Ovary (tissue), 9 donors: ENCODE data around the gene FNIP1. TPM values are rescaled to one million over a fixed set of nuclear protein-coding genes. Genes with fewer than 3 reads are reported as not detected.

Source experiments
- DNase-seq, 5 donors: peaks; one replicate each; pipeline ENCODE4 v3.0.0-alpha.2; 2019 to 2020
- H3K27ac ChIP-seq, 2 donors: fragments of 200-600 bp; one replicate each; pipeline versions ENCODE4 v1.5.1 to v1.8.0; 2019 to 2022
- H3K27me3 ChIP-seq: fragments of 200-600 bp; one replicate; pipeline ENCODE4 v1.8.0; 2022
- H3K36me3 ChIP-seq: fragments of 200-600 bp; sonication (generic); one replicate; pipeline ENCODE4 v1.5.1; 2019
- H3K4me1 ChIP-seq: one replicate; pipeline ENCODE4 v1.8.1; 2013; ENCODE audit warnings: mild to moderate bottlenecking, moderate library complexity; ENCODE audit not compliant: insufficient read depth
- H3K4me3 ChIP-seq: fragments of 200-600 bp; sonication (generic); one replicate; pipeline ENCODE4 v1.5.1; 2017
- H3K9me3 ChIP-seq, 2 donors: fragments of 200-600 bp in 1 of 2; sonication (generic) in 1 of 2; one replicate each; pipeline versions ENCODE4 v1.5.1 to v1.8.1; 2013 to 2019; ENCODE audit warnings: mild to moderate bottlenecking in 1 of 2, moderate library complexity in 1 of 2
- EP300 ChIP-seq: sonication (generic); formaldehyde crosslinking; IDR thresholded peaks from one replicate; pipeline ENCODE4 v1.6.1; 2017; ENCODE audit warnings: antibody characterized with exemption
- POLR2A ChIP-seq: fragments of 450-650 bp; IDR thresholded peaks from one replicate; pipeline ENCODE4 v1.6.1; 2017; ENCODE audit warnings: antibody characterized with exemption, mild to moderate bottlenecking, moderate library complexity
- WGBS, 3 donors: extraction: QIAGEN DNeasy Blood & Tissue Kit in 1 of 3; methylation state at CpG; one replicate each; pipeline versions ENCODE4 v1.1.5 to v1.1.7; 2013 to 2017; 5-methylcytosine and 5-hydroxymethylcytosine counted together
- intact Hi-C, 4 donors: fragments of 100-400 bp; cut with DNase I; formaldehyde crosslinking; loops; one replicate each; pipeline versions ENCODE4 v1.11.0 to v1.15.1; 2022 to 2023
- polyA plus RNA-seq, 2 donors: library from polyadenylated mRNA; stranded (reverse); fragments of 200-250 nt in 1 of 2; fragments of 350-450 nt in 1 of 2; fragmentation: Illumina TruSeq in 1 of 2; extraction: RNeasy Lipid Tissue Mini Kit (QIAGEN cat#74804) in 1 of 2; gene quantifications; one replicate each; pipeline ENCODE4 v1.2.3, GENCODE V29; 2013 to 2014
- total RNA-seq, 7 donors: library from RNA; depleted of rRNA in 2 of 7; stranded (reverse); fragments of >200 nt in 2 of 7; fragmentation: NEBNext Ultra II Directional in 3 of 7; extraction: Animal tissue kit (Norgen Biotek cat#: 25700) in 3 of 7; gene quantifications; one replicate each; pipeline versions ENCODE4 v1.1.0 to v1.2.4, GENCODE V29; 2016 to 2023
- TF ChIP-seq, protein P1 (sequence below), 3 donors: fragments of 450-650 bp in 2 of 3; fragments of 200-600 bp in 1 of 3; IDR thresholded peaks; one replicate each; pipeline versions ENCODE4 v1.5.1 to v1.8.0; 2016 to 2022; ENCODE audit warnings: antibody characterized with exemption in 3 of 3, mild to moderate bottlenecking in 1 of 3
- donor health status: DM: no; HTN: no; CAD: no; lungs with moderate emphysema.
- donor health status: DM: no; HTN: no; CAD: no.
- donor health status: Bipolar disorder and iron deficiency.
- donor health status: DM: yes; HTN: yes; CAD: no.
- donor health status: DM: no; HTN: no; CAD: no.
- donor health status: DM: yes; HTN: yes; CAD: no.

FNIP1 gene
- total and polyA plus RNA-seq, 9 donors, result 7.2 to 52.7 (median 39.4) TPM

DNA sequence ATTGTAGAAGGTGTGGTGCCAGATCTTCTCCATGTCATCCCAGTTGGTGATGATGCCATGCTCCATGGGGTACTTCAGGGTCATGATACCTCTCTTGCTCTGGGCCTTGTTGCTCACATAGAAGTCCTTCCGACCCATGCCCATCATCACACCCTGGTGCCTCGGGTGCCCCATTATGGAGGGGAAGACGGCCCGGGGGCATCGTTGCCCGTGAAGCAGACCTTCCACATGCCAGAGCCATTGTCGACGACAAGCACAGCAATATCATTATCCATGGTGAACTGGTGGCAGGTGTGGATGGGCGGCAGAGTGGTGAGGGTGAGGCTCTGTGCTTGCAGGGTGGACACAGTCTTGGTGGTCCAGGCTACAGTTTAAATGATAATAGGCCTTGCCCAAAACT is 137.0 kb downstream of the FNIP1 start:
- Histone ChIP-seq H3K4me3 (no peak overlapping the region), H3K36me3 (no peaks in the 10 kb centered on the region), H3K9me3 (peaks cover 0 to 2% of the 10 kb centered on the region in 2 donors), H3K4me1 (no peaks in the 10 kb centered on the region), H3K27me3 (no peaks in the 10 kb centered on the region), H3K27ac (no peak overlapping the region)
- intact Hi-C loops, result no loop called here
- DNase-seq, result no peak
- TF ChIP-seq, protein P1, sequence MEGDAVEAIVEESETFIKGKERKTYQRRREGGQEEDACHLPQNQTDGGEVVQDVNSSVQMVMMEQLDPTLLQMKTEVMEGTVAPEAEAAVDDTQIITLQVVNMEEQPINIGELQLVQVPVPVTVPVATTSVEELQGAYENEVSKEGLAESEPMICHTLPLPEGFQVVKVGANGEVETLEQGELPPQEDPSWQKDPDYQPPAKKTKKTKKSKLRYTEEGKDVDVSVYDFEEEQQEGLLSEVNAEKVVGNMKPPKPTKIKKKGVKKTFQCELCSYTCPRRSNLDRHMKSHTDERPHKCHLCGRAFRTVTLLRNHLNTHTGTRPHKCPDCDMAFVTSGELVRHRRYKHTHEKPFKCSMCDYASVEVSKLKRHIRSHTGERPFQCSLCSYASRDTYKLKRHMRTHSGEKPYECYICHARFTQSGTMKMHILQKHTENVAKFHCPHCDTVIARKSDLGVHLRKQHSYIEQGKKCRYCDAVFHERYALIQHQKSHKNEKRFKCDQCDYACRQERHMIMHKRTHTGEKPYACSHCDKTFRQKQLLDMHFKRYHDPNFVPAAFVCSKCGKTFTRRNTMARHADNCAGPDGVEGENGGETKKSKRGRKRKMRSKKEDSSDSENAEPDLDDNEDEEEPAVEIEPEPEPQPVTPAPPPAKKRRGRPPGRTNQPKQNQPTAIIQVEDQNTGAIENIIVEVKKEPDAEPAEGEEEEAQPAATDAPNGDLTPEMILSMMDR (IDR thresholded peaks at IDR 0.05), result no peak
- TF ChIP-seq EP300 (no peak), POLR2A (no peak)
- 98 to 99% (median 99%) methylated on average over 9 of the region's 9 CpGs for WGBS, 3 donors

DNA sequence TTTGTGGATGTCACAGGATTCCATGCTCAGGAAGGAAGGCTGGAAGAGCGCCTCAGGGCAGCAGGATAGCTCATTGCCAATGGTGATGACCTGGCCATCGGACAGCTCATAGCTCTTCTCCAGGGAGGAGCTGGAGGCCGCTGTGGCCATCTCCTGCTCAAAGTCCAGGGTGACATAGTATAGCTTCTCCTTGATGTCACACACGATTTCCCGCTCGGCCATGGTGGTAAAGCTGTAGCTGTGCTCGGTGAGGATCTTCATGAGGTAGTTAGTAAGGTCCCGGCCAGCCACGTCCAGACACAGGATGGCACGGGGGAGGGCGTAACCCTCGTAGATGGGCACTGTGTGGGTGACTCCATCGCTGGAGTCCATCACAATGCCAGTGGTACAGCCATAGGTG is 137.5 kb downstream of the FNIP1 start:
- H3K27me3 ChIP-seq, result no peaks in the 10 kb centered on the region
- no peak overlapping the region for H3K27ac ChIP-seq
- WGBS, 3 donors, result 95 to 99% (median 98%) methylated on average over 13 of the region's 13 CpGs
- no peak for DNase-seq
- TF ChIP-seq, protein P1 (IDR thresholded peaks at IDR 0.05), result no peak
- TF ChIP-seq EP300 (no peak), POLR2A (no peak)
- peaks cover 0 to 2% of the 10 kb centered on the region in 2 donors for H3K9me3 ChIP-seq
- H3K36me3 ChIP-seq, result no peaks in the 10 kb centered on the region
- no peaks in the 10 kb centered on the region for H3K4me1 ChIP-seq
- no peak overlapping the region for H3K4me3 ChIP-seq
- intact Hi-C loops, result no loop called here

DNA sequence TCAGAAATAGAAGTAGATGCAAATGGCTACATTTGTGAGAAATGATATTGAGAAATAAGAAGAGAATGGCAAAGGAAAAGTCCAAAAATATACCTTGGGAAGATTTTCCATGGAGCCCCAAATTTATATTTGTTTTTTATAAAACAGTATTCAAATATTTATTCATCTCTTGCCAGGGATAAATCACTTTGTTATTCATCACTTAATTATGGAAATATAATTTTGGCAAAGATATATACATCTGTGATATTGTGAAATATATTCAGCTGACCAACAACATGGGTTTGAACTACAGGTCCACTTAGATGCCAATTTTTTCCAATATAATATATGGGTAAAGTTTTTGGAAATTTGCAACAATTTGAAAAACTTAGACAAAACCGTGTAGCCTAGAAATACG is 142.0 kb downstream of the FNIP1 start:
- Histone ChIP-seq H3K4me1 (no peaks in the 10 kb centered on the region), H3K9me3 (no peaks in the 10 kb centered on the region), H3K36me3 (no peaks in the 10 kb centered on the region), H3K4me3 (no peak overlapping the region), H3K27me3 (no peaks in the 10 kb centered on the region), H3K27ac (no peak overlapping the region)
- no peak for TF ChIP-seq POLR2A
- TF ChIP-seq, protein P1 (IDR thresholded peaks at IDR 0.05), result no peak
- WGBS, 3 donors, result 81 to 90% (median 82%) methylated on average over 2 of the region's 2 CpGs
- DNase-seq, result no peak
- intact Hi-C loops, result no loop called here

- no peak for DNase-seq
- Histone ChIP-seq H3K36me3 (no peaks in the 10 kb centered on the region), H3K4me3 (no peak overlapping the region), H3K4me1 (no peaks in the 10 kb centered on the region), H3K9me3 (no peaks in the 10 kb centered on the region), H3K27ac (no peak overlapping the region), H3K27me3 (no peaks in the 10 kb centered on the region)
- intact Hi-C loops, result no loop called here
- 96 to 97% (median 96%) methylated on average over 2 of the region's 2 CpGs for WGBS, 3 donors
- TF ChIP-seq, protein P1 (IDR thresholded peaks at IDR 0.05), result no peak
- TF ChIP-seq POLR2A, result no peak
- no peak for TF ChIP-seq EP300
These were observed 142.5 kb downstream of the FNIP1 start for GRCh38 chr5:131654309-131654708.

GRCh38 chr5:131649161-131649560 is 147.7 kb downstream of the FNIP1 start:
- intact Hi-C loops, result no loop called here
- no peak for DNase-seq
- no peaks in the 10 kb centered on the region for H3K36me3 ChIP-seq
- H3K9me3 ChIP-seq, result no peaks in the 10 kb centered on the region
- WGBS, 3 donors, result 87 to 89% (median 87%) methylated on average over 3 of the region's 3 CpGs
- TF ChIP-seq, protein P1 (IDR thresholded peaks at IDR 0.05), result no peak
- TF ChIP-seq POLR2A (no peak), EP300 (no peak)
- no peaks in the 10 kb centered on the region for H3K27me3 ChIP-seq
- H3K27ac ChIP-seq, result no peak overlapping the region
- no peak overlapping the region for H3K4me3 ChIP-seq
- H3K4me1 ChIP-seq, result no peaks in the 10 kb centered on the region
